ENCODE data around the gene OAS2. TPM values are rescaled to one million over a fixed set of nuclear protein-coding genes. Genes with fewer than 3 reads are reported as not detected.

Gene OAS2
- total RNA-seq, 1 donor: 2.0 TPM

GRCh38 chr12:113000433-113000832, 22.1 kb downstream of the OAS2 start:
- DNase-seq (ENCODE audit: low read depth): no peak
- H3K4me3 ChIP-seq (ENCODE audit: low read depth, low read length): no peak overlapping the region
- TF ChIP-seq, protein P1, sequence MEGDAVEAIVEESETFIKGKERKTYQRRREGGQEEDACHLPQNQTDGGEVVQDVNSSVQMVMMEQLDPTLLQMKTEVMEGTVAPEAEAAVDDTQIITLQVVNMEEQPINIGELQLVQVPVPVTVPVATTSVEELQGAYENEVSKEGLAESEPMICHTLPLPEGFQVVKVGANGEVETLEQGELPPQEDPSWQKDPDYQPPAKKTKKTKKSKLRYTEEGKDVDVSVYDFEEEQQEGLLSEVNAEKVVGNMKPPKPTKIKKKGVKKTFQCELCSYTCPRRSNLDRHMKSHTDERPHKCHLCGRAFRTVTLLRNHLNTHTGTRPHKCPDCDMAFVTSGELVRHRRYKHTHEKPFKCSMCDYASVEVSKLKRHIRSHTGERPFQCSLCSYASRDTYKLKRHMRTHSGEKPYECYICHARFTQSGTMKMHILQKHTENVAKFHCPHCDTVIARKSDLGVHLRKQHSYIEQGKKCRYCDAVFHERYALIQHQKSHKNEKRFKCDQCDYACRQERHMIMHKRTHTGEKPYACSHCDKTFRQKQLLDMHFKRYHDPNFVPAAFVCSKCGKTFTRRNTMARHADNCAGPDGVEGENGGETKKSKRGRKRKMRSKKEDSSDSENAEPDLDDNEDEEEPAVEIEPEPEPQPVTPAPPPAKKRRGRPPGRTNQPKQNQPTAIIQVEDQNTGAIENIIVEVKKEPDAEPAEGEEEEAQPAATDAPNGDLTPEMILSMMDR (IDR thresholded peaks at IDR 0.05; ENCODE audit: insufficient read depth, low read length): no peak

- DNase-seq (ENCODE audit: low read depth): no peak
Observed at GRCh38 chr12:113002155-113002554, 23.8 kb downstream of the OAS2 start.

DNA sequence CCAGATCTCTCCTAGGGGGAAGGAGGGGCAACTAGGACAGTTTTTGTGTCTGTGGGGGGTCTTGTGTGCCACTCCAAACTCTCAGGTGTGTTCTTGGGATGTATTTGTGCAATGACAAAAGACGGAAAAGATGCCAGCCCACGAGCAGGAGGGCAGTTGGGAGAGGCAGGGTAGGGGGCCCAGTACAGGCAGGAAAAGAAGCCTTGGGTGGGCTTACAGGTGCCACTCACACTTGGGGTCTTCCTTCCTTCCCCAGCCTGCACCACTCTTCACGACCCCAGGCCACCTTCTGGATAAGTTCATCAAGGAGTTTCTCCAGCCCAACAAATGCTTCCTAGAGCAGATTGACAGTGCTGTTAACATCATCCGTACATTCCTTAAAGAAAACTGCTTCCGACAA, 24.4 kb downstream of the OAS2 start:
- no peak for DNase-seq (ENCODE audit: low read depth)
- TF ChIP-seq, protein P1 (IDR thresholded peaks at IDR 0.05; ENCODE audit: insufficient read depth, low read length): no peak
- H3K4me3 ChIP-seq (ENCODE audit: low read depth, low read length): no peak overlapping the region

More at GRCh38 chr12:113002155-113002554, 23.8 kb downstream of the OAS2 start:
- no peak overlapping the region for H3K4me3 ChIP-seq (ENCODE audit: low read depth, low read length)
- TF ChIP-seq, protein P1 (IDR thresholded peaks at IDR 0.05; ENCODE audit: insufficient read depth, low read length): peak; percentile 15

- no peak overlapping the region for H3K4me3 ChIP-seq (ENCODE audit: low read depth, low read length)
- no peak for DNase-seq (ENCODE audit: low read depth)
- TF ChIP-seq, protein P1 (IDR thresholded peaks at IDR 0.05; ENCODE audit: insufficient read depth, low read length): no peak
Observed at GRCh38 chr12:113003636-113004035, 25.3 kb downstream of the OAS2 start.

- TF ChIP-seq, protein P1 (IDR thresholded peaks at IDR 0.05; ENCODE audit: insufficient read depth, low read length): peak; percentile 47
- peak; percentile 31 for DNase-seq (ENCODE audit: low read depth)
- H3K4me3 ChIP-seq (ENCODE audit: low read depth, low read length): no peak overlapping the region
Observed at GRCh38 chr12:113005762-113006161, 27.4 kb downstream of the OAS2 start.

DNA sequence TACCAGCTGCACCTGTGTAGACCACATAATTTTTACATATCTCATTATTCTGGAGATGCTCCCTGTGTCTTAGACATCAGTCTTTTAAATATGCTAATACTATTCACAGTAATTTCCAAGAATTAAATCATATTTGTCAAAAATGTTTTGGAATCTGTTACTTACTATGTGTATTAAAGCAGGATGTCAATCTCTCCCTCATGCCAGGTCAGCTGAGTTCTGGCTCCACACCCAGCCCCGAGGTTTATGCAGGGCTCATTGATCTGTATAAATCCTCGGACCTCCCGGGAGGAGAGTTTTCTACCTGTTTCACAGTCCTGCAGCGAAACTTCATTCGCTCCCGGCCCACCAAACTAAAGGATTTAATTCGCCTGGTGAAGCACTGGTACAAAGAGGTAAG, 27.9 kb downstream of the OAS2 start:
- DNase-seq (ENCODE audit: low read depth): no peak
- H3K4me3 ChIP-seq (ENCODE audit: low read depth, low read length): no peak overlapping the region
- TF ChIP-seq, protein P1 (IDR thresholded peaks at IDR 0.05; ENCODE audit: insufficient read depth, low read length): no peak

DNA sequence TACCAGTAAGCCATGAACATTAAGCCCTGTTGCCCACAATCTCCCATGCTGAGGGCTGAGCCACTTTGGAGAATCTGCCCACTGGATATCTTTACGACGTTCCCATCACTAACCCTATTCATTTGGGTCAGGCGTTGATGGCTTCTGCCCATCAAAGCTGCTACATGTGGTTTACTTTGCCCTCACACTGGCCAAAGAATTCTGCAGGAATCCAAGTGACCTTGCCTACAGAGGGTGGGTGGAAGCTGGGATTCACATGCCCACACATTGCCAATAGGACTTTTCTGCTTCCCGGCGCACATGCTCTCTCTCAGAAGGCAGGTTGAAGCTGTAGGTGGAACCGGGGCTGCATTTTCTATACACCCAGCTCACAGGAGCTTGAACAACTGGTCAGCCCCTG, 28.3 kb downstream of the OAS2 start:
- TF ChIP-seq, protein P1 (IDR thresholded peaks at IDR 0.05; ENCODE audit: insufficient read depth, low read length): no peak
- H3K4me3 ChIP-seq (ENCODE audit: low read depth, low read length): no peak overlapping the region
- no peak for DNase-seq (ENCODE audit: low read depth)
